Measurements from ENCODE around the gene CHST7. TPM values are rescaled to one million over a fixed set of nuclear protein-coding genes. Genes with fewer than 3 reads are reported as not detected.

CHST7 gene
- total RNA-seq, 1 donor from 2014 or later: 1.1 TPM

DNA sequence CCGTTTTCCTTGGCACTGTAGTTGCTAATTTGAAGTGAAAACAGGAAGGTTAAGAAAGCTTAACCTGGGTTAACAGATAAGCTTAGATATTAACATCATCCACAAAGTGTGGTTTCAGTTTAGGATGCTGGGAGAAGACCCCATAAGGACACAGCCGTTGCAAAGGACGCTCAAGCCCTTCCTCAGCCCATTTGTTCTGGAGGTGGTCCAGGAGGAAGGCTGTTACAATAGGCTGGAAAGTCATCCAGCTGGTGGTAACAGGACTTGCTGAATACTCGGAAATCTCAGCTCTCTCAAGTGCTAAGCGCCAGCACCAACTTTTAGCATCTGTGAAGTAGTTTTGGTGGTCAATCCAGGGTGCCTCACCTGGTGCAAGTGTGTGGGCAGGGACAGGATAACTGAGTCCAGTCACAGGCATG, 14.2 kb downstream of the CHST7 start:
- Mint-ChIP-seq H3K4me3 (ENCODE audit: low read depth) (no peak overlapping the region), H3K36me3 (ENCODE audit: insufficient read depth) (no peaks in the 10 kb centered on the region), H3K27me3 (no peaks in the 10 kb centered on the region), H3K27ac (no peak overlapping the region), H3K4me1 (ENCODE audit: low read depth) (peaks cover 1% of the 10 kb centered on the region), H3K9me3 (ENCODE audit: low read depth) (peaks cover 8% of the 10 kb centered on the region)
- no peak for TF ChIP-seq CTCF (IDR thresholded peaks at IDR 0.05; ENCODE audit: unreplicated experiment)
- DNase-seq (ENCODE audit: low spot score, unreplicated experiment): no peak

GRCh38 chrX:46588263-46588662, 14.7 kb downstream of the CHST7 start:
- Mint-ChIP-seq H3K36me3 (ENCODE audit: insufficient read depth) (no peaks in the 10 kb centered on the region), H3K9me3 (ENCODE audit: low read depth) (peaks cover 8% of the 10 kb centered on the region), H3K4me1 (ENCODE audit: low read depth) (peaks cover 1% of the 10 kb centered on the region), H3K4me3 (ENCODE audit: low read depth) (no peak overlapping the region), H3K27ac (no peak overlapping the region), H3K27me3 (no peaks in the 10 kb centered on the region)
- DNase-seq (ENCODE audit: low spot score, unreplicated experiment): no peak
- TF ChIP-seq CTCF (IDR thresholded peaks at IDR 0.05; ENCODE audit: unreplicated experiment): no peak

- H3K4me3 Mint-ChIP-seq (ENCODE audit: low read depth): no peak overlapping the region
- no peak for DNase-seq (ENCODE audit: low spot score, unreplicated experiment)
- no peaks in the 10 kb centered on the region for H3K27me3 Mint-ChIP-seq
- H3K27ac Mint-ChIP-seq: no peak overlapping the region
- no peak for TF ChIP-seq CTCF (IDR thresholded peaks at IDR 0.05; ENCODE audit: unreplicated experiment)
- peaks cover 1% of the 10 kb centered on the region for H3K4me1 Mint-ChIP-seq (ENCODE audit: low read depth)
- H3K9me3 Mint-ChIP-seq (ENCODE audit: low read depth): peaks cover 12% of the 10 kb centered on the region
- H3K36me3 Mint-ChIP-seq (ENCODE audit: insufficient read depth): no peaks in the 10 kb centered on the region
Measured at GRCh38 chrX:46589977-46590723, 16.6 kb downstream of the CHST7 start.

- DNase-seq (ENCODE audit: low spot score, unreplicated experiment): no peak
- no peaks in the 10 kb centered on the region for H3K36me3 Mint-ChIP-seq (ENCODE audit: insufficient read depth)
- no peaks in the 10 kb centered on the region for H3K4me1 Mint-ChIP-seq (ENCODE audit: low read depth)
- no peak overlapping the region for H3K27ac Mint-ChIP-seq
- TF ChIP-seq CTCF (IDR thresholded peaks at IDR 0.05; ENCODE audit: unreplicated experiment): no peak
- no peaks in the 10 kb centered on the region for H3K27me3 Mint-ChIP-seq
- no peak overlapping the region for H3K4me3 Mint-ChIP-seq (ENCODE audit: low read depth)
- H3K9me3 Mint-ChIP-seq (ENCODE audit: low read depth): peaks cover 12% of the 10 kb centered on the region
Measured at GRCh38 chrX:46595084-46595483, 21.5 kb downstream of the CHST7 start.

- no peak overlapping the region for H3K4me3 Mint-ChIP-seq (ENCODE audit: low read depth)
- peaks cover 2% of the 10 kb centered on the region for H3K36me3 Mint-ChIP-seq (ENCODE audit: insufficient read depth)
- no peaks in the 10 kb centered on the region for H3K4me1 Mint-ChIP-seq (ENCODE audit: low read depth)
Measured at GRCh38 chrX:46597208-46597607, 23.6 kb downstream of the CHST7 start.

More at GRCh38 chrX:46597208-46597607, 23.6 kb downstream of the CHST7 start:
- Mint-ChIP-seq H3K9me3 (ENCODE audit: low read depth) (peaks cover 13% of the 10 kb centered on the region), H3K27me3 (no peaks in the 10 kb centered on the region), H3K27ac (no peak overlapping the region)
- TF ChIP-seq CTCF (IDR thresholded peaks at IDR 0.05; ENCODE audit: unreplicated experiment): no peak
- no peak for DNase-seq (ENCODE audit: low spot score, unreplicated experiment)
